Stimulated activated CD8-positive, alpha-beta memory T cell treated with anti-CD3 and anti-CD28 coated beads, Interleukin-12 subunit alpha, Interleukin-12 subunit beta, amount 100 ng/mL, for 1 hour (primary cell): Measurements from ENCODE around the gene OGFR.

ENCODE experiments used
- DNase-seq: peaks from one replicate; pipeline ENCODE4 v3.0.0-alpha.2; 2020; ENCODE audit warnings: low read depth

OGFR gene

GRCh38 chr20:62804627-62805154 lies at the start of gene OGFR:
OGFR (plus strand) TSS chr20:62804835; CDS start chr20:62804860, 25 bp downstream.
- DNase-seq, result peak; percentile 57

GRCh38 chr20:62754991-62755356 lies 49.7 kb upstream of the OGFR start:
- DNase-seq, result no peak

- DNase-seq, result no peak
These were observed 48.6 kb upstream of the OGFR start for GRCh38 chr20:62755817-62756724.

DNA sequence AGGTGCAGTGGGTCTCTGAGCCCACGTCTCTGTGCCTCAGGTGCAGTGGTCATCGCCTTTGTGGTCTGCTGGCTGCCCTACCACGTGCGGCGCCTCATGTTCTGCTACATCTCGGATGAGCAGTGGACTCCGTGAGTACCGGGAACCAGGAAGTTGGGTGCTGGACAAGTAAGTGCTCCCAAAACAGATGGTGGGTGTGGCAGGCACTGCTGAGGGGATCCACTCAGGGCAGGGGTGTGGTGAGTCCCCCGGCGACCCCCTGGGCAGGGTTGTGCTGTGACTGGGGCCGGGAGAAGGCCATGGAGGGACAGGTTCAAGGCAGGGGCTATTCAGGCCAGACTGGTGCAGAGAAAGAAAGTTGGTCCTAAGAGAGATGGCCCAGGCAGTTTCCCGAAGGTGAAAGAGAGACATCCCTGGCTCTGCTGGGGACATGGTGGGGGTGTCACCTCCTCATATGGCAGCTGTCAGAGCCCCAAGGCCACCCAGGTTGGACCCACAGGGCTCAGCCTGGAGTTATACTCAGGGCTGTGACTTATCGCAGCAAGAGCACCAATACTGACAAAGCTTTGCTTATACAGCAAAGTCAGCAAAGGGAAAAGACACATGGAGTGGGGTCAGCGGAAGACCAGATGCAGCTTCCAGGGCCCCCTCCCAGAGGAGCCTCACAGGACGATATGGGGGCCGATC lies 46.3 kb upstream of the OGFR start:
- no peak for DNase-seq

GRCh38 chr20:62759981-62760431 lies 44.6 kb upstream of the OGFR start:
- no peak for DNase-seq

- DNase-seq, result no peak
These were observed 44.2 kb upstream of the OGFR start for GRCh38 chr20:62760471-62760855.

GRCh38 chr20:62760856-62761758 lies 43.5 kb upstream of the OGFR start:
- no peak for DNase-seq

DNA sequence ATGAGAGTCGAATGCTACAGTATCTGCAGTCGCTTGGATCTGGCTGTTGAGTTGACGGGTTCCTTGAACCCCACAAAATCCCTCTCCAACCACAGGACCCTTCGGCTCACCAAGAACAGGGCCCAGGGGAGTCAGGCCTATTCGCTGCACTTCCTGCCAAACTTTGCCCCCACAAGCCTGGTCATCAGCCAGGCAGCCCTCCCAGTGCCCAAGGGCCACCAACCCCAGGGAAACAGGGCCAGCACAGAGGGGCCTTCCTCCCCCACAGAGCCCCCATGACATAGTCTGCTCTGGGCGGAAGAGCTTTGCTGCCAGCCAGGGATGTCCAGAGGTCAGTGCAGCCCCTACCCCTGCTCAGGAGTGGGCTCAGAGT lies 42.9 kb upstream of the OGFR start:
- DNase-seq, result no peak

DNA sequence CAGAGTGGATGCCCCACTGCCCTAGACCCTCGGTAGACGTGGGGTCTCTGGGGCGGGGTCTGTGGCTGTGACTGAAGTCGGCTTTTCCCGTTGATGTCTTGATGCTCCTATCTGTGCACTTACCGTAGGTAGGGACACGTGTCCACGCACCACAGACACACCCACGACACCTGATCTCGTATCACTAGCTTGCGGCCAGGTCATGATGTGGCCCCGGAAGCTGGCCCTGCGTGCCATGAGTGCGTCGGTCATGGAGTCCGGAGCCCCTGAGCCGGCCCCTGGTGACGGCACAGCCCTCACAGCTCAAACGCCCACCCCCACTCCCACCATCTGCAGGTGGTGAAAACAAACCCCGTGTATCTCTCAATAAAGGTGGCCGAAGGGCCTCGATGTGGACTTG lies 42.3 kb upstream of the OGFR start:
- no peak for DNase-seq

GRCh38 chr20:62762801-62763368 lies 41.8 kb upstream of the OGFR start:
- DNase-seq, result no peak

- DNase-seq, result no peak
These were observed 41.2 kb upstream of the OGFR start for GRCh38 chr20:62763404-62763803.

- no peak for DNase-seq
These were observed 40.3 kb upstream of the OGFR start for GRCh38 chr20:62764156-62764935.

DNA sequence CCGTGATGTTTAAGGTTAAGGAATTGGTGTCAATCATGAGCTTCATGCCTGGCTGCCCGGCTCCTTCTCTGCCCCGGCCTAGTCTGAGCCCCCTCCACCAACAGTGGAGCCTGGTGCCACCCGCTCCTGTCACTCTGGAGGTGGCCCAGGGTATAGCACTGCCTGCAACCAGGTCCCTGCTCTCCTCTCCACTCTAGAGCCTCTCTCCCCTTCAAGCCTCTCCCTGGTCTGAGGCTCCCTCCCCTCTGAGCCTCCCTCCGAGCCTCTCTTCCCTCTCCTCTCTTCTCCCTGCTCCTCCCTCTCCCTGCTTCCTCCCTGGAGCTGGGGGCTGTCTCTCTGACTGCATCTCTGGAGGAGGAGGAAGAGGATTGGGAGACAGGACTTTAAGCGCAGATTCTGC lies 39.6 kb upstream of the OGFR start:
- no peak for DNase-seq

DNA sequence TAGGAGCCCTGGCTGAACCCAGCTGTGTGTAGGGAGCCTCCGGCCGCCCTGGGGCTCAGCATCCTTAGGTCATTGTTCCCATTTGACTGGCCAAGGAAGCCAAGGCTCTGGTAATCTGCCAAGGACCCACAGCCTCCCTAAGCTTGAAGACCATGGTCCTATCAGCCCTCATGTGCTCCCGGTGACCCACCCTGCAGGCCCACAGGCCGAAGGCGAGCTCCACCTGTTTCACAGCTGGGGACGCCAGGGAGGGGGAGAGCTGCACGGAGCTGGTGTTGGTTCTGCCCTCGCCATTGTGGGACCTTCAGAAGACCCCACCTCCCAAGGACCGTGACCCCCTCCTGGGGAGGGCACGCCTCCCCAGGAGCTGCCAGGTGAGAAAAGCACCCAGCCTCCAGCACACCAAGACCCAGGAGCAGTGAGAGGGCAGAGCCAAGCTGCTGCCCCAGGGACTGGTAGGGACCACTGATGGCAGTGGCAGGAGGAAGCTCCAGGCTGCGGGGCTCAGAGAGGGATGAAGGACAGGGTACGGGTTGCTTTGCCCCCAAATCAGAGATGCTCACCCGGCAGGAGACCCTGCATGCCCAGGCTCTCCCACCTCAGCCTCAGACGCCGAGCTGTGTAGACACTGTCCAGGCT lies 39.1 kb upstream of the OGFR start:
- no peak for DNase-seq

DNA sequence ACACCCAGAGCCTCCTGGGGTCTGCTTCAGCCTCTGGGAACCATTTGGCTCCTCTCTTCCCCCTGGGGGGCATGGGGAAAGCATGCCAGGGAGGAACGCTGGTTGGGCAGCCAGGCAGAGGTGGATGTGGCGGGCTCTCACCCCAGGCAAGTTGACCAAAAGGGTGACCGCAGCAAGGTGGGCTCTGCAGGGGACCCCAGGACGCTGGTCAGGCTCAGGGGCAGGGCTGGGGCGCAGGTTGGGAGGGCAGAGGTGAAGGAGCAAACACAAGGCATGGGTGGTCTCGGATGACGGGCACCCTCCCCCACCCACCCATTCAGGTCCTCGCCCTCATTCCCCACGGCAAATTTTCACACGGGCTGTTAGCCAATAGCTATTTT lies 38.6 kb upstream of the OGFR start:
- no peak for DNase-seq

DNA sequence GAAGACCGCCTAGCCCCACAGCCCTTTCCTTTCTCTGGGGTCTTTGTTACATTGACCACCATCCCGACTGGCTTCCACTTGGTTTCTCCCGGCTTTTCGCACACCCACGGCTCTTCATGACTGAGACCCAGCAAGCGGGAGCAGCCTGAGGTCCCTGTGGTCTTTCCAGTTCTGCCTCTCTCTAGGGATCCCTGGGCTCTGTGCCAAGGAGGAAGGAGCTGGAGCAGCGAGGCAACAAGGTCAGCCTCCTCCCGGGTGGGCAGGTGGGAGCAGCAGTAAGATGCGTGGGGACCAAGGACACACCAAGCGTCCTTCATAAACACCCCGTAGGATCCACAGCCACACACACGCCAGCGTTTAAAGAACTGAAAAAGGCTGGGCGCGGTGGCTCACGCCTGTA lies 37.9 kb upstream of the OGFR start:
- DNase-seq, result no peak

DNA sequence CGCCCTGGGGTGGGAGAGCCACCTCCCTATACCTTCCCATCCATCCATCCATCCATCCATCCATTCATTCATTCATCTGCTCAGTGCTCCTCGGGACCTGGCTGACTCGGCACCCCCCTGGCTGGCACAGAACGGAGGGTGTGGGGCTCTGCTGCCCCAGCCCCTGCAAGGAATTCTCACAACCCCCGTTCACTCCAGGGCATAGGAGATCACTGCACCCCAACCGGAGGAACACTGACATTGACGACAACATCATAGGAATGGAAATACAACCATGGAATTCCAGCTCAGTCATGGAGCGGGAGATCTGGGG lies 36.4 kb upstream of the OGFR start:
- DNase-seq, result no peak

GRCh38 chr20:62768551-62769287 lies 35.9 kb upstream of the OGFR start:
- DNase-seq, result no peak

DNA sequence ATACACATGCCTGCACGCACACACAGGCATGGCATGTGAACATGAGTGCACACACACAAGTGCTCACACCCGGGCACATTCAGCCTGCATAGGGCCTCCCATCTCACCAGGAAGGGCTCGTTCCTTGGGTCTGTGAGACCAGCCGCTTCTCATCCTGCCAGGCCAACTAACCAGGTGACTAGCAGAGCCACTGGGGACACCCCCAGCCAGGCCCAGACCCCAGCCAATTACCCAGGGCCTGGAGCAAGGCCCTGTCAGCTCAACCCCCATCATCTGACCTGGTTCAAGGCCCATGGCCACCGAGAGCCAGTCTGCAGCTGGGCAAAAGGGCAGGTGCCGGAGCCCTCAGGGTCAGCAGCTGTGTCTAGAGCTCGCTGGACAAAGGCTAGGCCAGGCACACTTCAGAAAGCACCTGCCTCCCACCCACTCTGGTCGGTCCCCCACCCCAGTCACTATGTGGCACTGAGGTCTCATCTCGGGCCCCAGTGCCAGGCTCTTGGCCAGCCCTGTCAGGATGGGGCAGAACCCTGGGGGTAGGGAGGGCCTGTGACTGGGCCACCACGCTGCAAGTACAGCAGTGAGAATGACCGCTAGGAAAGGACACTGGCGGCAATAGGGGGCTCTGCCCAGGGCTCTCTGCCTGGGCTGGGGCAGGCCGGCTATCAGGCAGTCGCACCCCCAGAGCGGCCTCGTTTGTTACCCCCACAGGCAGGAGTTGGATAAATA lies 35.1 kb upstream of the OGFR start:
- DNase-seq, result no peak
